MM.1S (cell line): ENCODE measurements around the gene PRPSAP2.

ENCODE experiments used
- CTCF ChIP-seq: fragments of 300-600 bp; sonication (generic); IDR thresholded peaks from 2 replicates; pipeline ENCODE4 v1.5.1; 2016; ENCODE audit warnings: antibody characterized with exemption, low read length, mixed read lengths
- EZH2 ChIP-seq: fragments of 300-600 bp; sonication (generic); optimal IDR thresholded peaks from 2 replicates; pipeline ENCODE3; 2017; ENCODE audit warnings: low read depth, mild to moderate bottlenecking, antibody characterized with exemption, low read length, mixed read lengths
- EZH2phosphoT487 ChIP-seq: fragments of 300-600 bp; sonication (generic); IDR thresholded peaks from 2 replicates; pipeline ENCODE4 v1.6.1; 2018; ENCODE audit warnings: antibody characterized with exemption, low read length

DNA sequence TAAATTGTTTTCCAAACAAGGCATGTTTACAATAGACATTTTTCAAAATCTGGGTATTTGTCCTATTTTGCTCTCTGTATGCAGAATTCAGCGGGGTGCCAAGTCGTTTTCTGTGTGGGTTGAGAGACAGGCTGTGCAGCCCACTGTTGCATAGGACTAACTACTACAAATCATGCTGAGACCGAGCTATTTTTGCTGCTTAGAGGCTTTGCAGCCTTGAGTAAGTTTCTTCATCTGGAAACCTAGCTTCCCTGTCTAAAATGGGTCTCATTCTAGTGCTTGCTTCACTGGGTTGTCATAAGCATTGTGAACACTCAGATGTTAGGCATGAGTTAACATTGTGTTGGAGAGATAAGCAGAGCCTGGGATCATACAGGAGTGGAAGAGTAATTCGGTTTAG lies 1.3 kb downstream of the PRPSAP2 start:
- no peak for TF ChIP-seq CTCF
- no peak for TF ChIP-seq EZH2phosphoT487
- no peak for TF ChIP-seq EZH2
